Adrenal gland (tissue), 12 donors: ENCODE measurements around the gene ZNF319. TPM values are rescaled to one million over a fixed set of nuclear protein-coding genes. Genes with fewer than 3 reads are reported as not detected.

Experiments used
- DNase-seq, 7 donors: peaks; one replicate each; pipeline ENCODE4 v3.0.0-alpha.2; 2019 to 2020
- H3K27ac ChIP-seq, 5 donors: fragments of 200-600 bp; sonication (generic) in 4 of 5; 1 replicate in 3 of 5; 2 replicates in 2 of 5; pipeline versions ENCODE4 v1.5.1 to v1.8.0; 2016 to 2020; ENCODE audit warnings: mild to moderate bottlenecking in 1 of 5
- H3K27me3 ChIP-seq: fragments of 200-600 bp; 2 replicates; pipeline ENCODE4 v1.8.0; 2021
- H3K36me3 ChIP-seq, 2 donors: fragments of 200-600 bp; replicated peaks in 1 of 2; 1 replicate in 1 of 2; 2 replicates in 1 of 2; pipeline versions ENCODE4 v1.5.1 to v1.8.0; 2018 to 2022
- H3K4me1 ChIP-seq, 2 donors: fragments of 200-600 bp; replicated peaks in 1 of 2; 1 replicate in 1 of 2; 2 replicates in 1 of 2; pipeline versions ENCODE4 v1.5.1 to v1.8.0; 2018 to 2021
- H3K4me3 ChIP-seq, 4 donors: fragments of 200-600 bp; sonication (generic) in 3 of 4; one replicate each; pipeline ENCODE4 v1.5.1; 2016 to 2018
- H3K9me3 ChIP-seq, 3 donors: fragments of 200-600 bp; sonication (generic) in 1 of 3; replicated peaks in 1 of 3; 1 replicate in 2 of 3; 2 replicates in 1 of 3; pipeline versions ENCODE4 v1.5.1 to v1.8.0; 2016 to 2021
- POLR2A ChIP-seq, 2 donors: fragments of 450-650 bp; IDR thresholded peaks; one replicate each; pipeline ENCODE4 v1.6.1; 2017; ENCODE audit warnings: antibody characterized with exemption in 2 of 2, mild to moderate bottlenecking in 2 of 2, moderate library complexity in 1 of 2
- whole genome bisulfite sequencing, 4 donors: extraction: QIAGEN DNeasy Blood & Tissue Kit in 2 of 4; methylation state at CpG; one replicate each; pipeline versions ENCODE4 v1.1.5 to v1.1.7; 2013 to 2017; 5-methylcytosine and 5-hydroxymethylcytosine counted together
- intact Hi-C, 2 donors: fragments of 100-400 bp; cut with DNase I; formaldehyde crosslinking; loops; one replicate each; pipeline versions ENCODE4 v1.14.1 to v1.15.0; 2022 to 2023
- polyA plus RNA-seq, 3 donors: library from polyadenylated mRNA; stranded (reverse); fragments of 200-250 nt in 2 of 3; fragments of 350-450 nt in 1 of 3; fragmentation: Illumina TruSeq in 1 of 3; extraction: RNeasy Lipid Tissue Mini Kit (QIAGEN cat#74804) in 1 of 3; gene quantifications; one replicate each; pipeline ENCODE4 v1.2.3, GENCODE V29; 2013 to 2014
- total RNA-seq, 9 donors: library from RNA; depleted of rRNA in 4 of 9; stranded (reverse); fragments of >200 nt in 4 of 9; fragments of 120-200 nt in 1 of 9; fragmentation: NEBNext Ultra II Directional in 1 of 9; extraction: Animal tissue kit (Norgen Biotek cat#: 25700) in 1 of 9; gene quantifications; one replicate each; pipeline versions ENCODE4 v1.1.0 to v1.2.4, GENCODE V29; 2013 to 2023
- TF ChIP-seq, protein P1 (sequence below), 6 experiments: fragments of 450-650 bp in 4 of 6; fragments of 200-600 bp in 2 of 6; sonication (generic) in 1 of 6; IDR thresholded peaks; 1 replicate in 5 of 6; 2 replicates in 1 of 6; pipeline versions ENCODE4 v1.5.1 to v1.8.0; 2016 to 2021; ENCODE audit warnings: antibody characterized with exemption in 6 of 6, mild to moderate bottlenecking in 2 of 6, moderate library complexity in 1 of 6
- donor health status: healthy with polysubstance abuse.
- donor health status: Bipolar disorder and iron deficiency.
- donor health status: DM: yes; HTN: yes; CAD: no.
- donor health status: DM: no; HTN: no; CAD: no.
- donor health status: DM: no; HTN: no; CAD: no.
- donor health status: DM: yes; HTN: yes; CAD: no.

The ZNF319 gene
- total and polyA plus RNA-seq, 12 donors = 2.3 to 17.9 (median 8.9) TPM

- TF ChIP-seq, protein P1, sequence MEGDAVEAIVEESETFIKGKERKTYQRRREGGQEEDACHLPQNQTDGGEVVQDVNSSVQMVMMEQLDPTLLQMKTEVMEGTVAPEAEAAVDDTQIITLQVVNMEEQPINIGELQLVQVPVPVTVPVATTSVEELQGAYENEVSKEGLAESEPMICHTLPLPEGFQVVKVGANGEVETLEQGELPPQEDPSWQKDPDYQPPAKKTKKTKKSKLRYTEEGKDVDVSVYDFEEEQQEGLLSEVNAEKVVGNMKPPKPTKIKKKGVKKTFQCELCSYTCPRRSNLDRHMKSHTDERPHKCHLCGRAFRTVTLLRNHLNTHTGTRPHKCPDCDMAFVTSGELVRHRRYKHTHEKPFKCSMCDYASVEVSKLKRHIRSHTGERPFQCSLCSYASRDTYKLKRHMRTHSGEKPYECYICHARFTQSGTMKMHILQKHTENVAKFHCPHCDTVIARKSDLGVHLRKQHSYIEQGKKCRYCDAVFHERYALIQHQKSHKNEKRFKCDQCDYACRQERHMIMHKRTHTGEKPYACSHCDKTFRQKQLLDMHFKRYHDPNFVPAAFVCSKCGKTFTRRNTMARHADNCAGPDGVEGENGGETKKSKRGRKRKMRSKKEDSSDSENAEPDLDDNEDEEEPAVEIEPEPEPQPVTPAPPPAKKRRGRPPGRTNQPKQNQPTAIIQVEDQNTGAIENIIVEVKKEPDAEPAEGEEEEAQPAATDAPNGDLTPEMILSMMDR (IDR thresholded peaks at IDR 0.05) = no peak
- no peak for TF ChIP-seq POLR2A (IDR thresholded peaks at IDR 0.05)
- Histone ChIP-seq H3K4me1 (no peaks in the 10 kb centered on the region), H3K4me3 (no peak overlapping the region), H3K9me3 (no peaks in the 10 kb centered on the region), H3K27ac (no peak overlapping the region), H3K36me3 (no peaks in the 10 kb centered on the region), H3K27me3 (no peaks in the 10 kb centered on the region)
- WGBS, 4 donors = 87 to 94% (median 90%) methylated on average over 10 to 11 of the region's 11 CpGs; no CpG with 5 or more reads in 1 of the 4 donors
- DNase-seq = no peak
- intact Hi-C loops = loop anchor here in 1 of 2 donors (2.0 kb wide), 1 partner anchor 29 kb away; no protein-coding TSS in a partner anchor
Measured at GRCh38 chr16:57959804-57960203, 40.7 kb downstream of the ZNF319 start.

DNA sequence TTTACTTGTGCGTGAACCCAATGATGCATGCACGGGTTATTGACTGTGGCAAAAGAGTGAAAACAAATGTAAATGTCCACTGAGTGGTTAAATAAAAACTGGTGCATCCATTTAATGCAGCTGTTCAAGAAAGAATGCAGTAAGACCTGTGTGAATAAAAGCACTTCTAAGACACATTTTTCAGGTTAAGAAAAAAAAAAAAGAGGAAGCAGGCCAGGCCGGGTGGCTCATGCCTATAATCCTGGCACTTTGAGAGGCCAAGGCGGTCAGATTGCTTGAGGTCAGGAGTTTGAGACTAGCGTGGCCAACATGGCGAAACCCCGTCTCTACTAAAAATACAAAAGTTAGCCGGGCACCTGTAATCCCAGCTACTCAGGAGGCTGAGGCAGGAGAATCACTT is 41.4 kb downstream of the ZNF319 start:
- no peak for DNase-seq
- Histone ChIP-seq H3K9me3 (no peaks in the 10 kb centered on the region), H3K27me3 (no peaks in the 10 kb centered on the region), H3K4me1 (no peaks in the 10 kb centered on the region), H3K36me3 (no peaks in the 10 kb centered on the region), H3K4me3 (no peak overlapping the region), H3K27ac (no peak overlapping the region)
- no peak for TF ChIP-seq POLR2A (IDR thresholded peaks at IDR 0.05)
- TF ChIP-seq, protein P1 (IDR thresholded peaks at IDR 0.05) = no peak
- WGBS, 4 donors = 81 to 84% (median 83%) methylated on average over 8 of the region's 8 CpGs
- intact Hi-C loops = no loop called here

GRCh38 chr16:57958544-57958943 is 41.9 kb downstream of the ZNF319 start:
- no peak for DNase-seq
- no peaks in the 10 kb centered on the region for H3K36me3 ChIP-seq
- no peak overlapping the region for H3K4me3 ChIP-seq
- 80 to 93% (median 82%) methylated on average over 4 to 6 of the region's 6 CpGs for WGBS, 4 donors
- no peaks in the 10 kb centered on the region for H3K9me3 ChIP-seq
- H3K4me1 ChIP-seq = no peaks in the 10 kb centered on the region
- no peak overlapping the region for H3K27ac ChIP-seq
- TF ChIP-seq, protein P1 (IDR thresholded peaks at IDR 0.05) = no peak
- TF ChIP-seq POLR2A (IDR thresholded peaks at IDR 0.05) = no peak
- H3K27me3 ChIP-seq = no peaks in the 10 kb centered on the region
- intact Hi-C loops = no loop called here

DNA sequence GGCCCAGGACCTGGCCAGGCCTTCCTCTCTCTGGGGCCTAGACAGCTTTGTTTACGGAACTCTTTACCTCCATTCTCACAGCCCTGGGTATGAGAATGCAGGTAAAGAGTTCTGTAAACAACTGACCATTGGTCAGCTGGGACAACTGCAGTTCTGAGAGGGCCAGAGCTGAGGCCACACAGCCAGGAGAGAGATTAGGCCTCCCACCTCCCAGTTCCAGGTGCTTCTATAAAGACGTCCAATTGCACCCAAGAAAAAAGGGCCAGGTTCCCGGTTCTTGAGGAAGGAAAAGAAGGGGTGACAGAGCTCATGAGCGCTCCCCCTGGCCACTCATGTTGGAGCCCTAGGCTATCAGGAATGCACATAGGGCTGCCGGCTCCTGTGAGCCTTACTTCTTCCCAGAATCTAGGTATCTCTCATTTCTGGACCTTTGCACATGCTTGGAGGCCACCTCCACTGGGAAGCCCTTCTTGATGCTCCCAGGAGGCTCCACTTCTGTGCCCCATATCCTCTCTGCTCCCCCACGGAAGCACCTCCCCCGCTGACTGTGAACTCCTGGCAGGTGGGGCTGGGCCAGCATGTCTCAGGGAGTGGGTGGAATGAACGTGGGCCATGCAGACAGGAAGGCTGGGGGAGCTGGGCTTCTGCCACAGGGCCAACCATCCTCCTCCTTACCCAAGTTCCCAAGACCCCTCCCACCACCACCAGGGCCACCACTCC is 42.6 kb downstream of the ZNF319 start:
- H3K27ac ChIP-seq = no peak overlapping the region
- H3K9me3 ChIP-seq = no peaks in the 10 kb centered on the region
- no peaks in the 10 kb centered on the region for H3K27me3 ChIP-seq
- H3K36me3 ChIP-seq = no peaks in the 10 kb centered on the region
- H3K4me1 ChIP-seq = no peaks in the 10 kb centered on the region
- intact Hi-C loops = no loop called here
- WGBS, 4 donors = 81 to 90% (median 86%) methylated on average over 6 to 8 of the region's 8 CpGs
- TF ChIP-seq POLR2A (IDR thresholded peaks at IDR 0.05) = no peak
- TF ChIP-seq, protein P1 (IDR thresholded peaks at IDR 0.05) = no peak
- no peak overlapping the region for H3K4me3 ChIP-seq
- DNase-seq = no peak
